Right lobe of liver (tissue), 4 donors: ENCODE measurements around the gene ZNF837.

ENCODE experiments used
- POLR2A ChIP-seq: fragments of 450-650 bp; IDR thresholded peaks from one replicate; pipeline ENCODE4 v1.6.1; 2017; ENCODE audit warnings: antibody characterized with exemption, mild to moderate bottlenecking
- TF ChIP-seq, protein P1 (sequence below), 4 donors: fragments of 200-600 bp in 3 of 4; fragments of 450-650 bp in 1 of 4; IDR thresholded peaks; one replicate each; pipeline versions ENCODE4 v1.5.1 to v1.8.0; 2016 to 2022; ENCODE audit warnings: antibody characterized with exemption in 4 of 4, mild to moderate bottlenecking in 2 of 4
- donor health status: DM: no; HTN: no; CAD: no.
- donor health status: DM: no; HTN: no; CAD: no.
- donor health status: DM: no; HTN: yes; CAD: no.

DNA sequence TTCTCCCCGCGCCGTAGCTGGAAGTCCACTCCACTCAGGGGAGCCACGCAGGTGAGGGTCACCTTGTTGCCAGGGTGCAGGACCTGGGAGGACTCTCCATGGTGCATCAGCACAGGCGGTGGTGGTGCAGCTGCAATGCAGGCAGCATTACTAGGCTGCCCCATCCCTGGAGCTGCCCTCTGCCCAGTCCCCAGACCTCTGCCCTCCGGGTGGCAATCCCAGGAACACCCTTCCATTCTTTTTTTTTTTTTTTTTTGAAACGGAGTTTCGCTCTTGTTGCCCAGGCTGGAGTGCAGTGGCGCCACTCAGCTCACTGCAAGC is 29.3 kb downstream of the ZNF837 start:
- TF ChIP-seq, protein P1, sequence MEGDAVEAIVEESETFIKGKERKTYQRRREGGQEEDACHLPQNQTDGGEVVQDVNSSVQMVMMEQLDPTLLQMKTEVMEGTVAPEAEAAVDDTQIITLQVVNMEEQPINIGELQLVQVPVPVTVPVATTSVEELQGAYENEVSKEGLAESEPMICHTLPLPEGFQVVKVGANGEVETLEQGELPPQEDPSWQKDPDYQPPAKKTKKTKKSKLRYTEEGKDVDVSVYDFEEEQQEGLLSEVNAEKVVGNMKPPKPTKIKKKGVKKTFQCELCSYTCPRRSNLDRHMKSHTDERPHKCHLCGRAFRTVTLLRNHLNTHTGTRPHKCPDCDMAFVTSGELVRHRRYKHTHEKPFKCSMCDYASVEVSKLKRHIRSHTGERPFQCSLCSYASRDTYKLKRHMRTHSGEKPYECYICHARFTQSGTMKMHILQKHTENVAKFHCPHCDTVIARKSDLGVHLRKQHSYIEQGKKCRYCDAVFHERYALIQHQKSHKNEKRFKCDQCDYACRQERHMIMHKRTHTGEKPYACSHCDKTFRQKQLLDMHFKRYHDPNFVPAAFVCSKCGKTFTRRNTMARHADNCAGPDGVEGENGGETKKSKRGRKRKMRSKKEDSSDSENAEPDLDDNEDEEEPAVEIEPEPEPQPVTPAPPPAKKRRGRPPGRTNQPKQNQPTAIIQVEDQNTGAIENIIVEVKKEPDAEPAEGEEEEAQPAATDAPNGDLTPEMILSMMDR (IDR thresholded peaks at IDR 0.05), result no peak
- no peak for TF ChIP-seq POLR2A
